ENCODE results near the gene MED1.

- TF ChIP-seq CTCF (IDR thresholded peaks at IDR 0.05) (no peak), POLR2A (IDR thresholded peaks at IDR 0.05) (no peak)
Measured at GRCh38 chr17:39357488-39357887, 93.6 kb downstream of the MED1 start.
